GM13976 (cell line): ENCODE data around the gene GYG2.
A peak's percentile ranks its signal among the peaks of the same experiment; 100 is the strongest.

Experiments
- DNase-seq: peaks from one replicate; pipeline ENCODE4 v3.0.0; 2012; ENCODE audit warnings: low spot score
- CTCF ChIP-seq: IDR thresholded peaks from 2 replicates; pipeline ENCODE4 v1.5.1; 2012; ENCODE audit warnings: borderline replicate concordance, mild to moderate bottlenecking; ENCODE audit not compliant: insufficient read depth; ENCODE audit errors: extremely low read depth, missing control alignments, control extremely low read depth
- in situ Hi-C: fragments of 300-500 bp; cut with MboI; formaldehyde crosslinking; loops from one replicate; pipeline ENCODE4 v1.12.0; 2022; ENCODE audit warnings: low sequenced_read_pairs, mixed read lengths, inconsistent platforms; ENCODE audit not compliant: unreplicated experiment

The GYG2 gene

GRCh38 chrX:2870650-2871049, 41.9 kb downstream of the GYG2 start:
- no peak for DNase-seq
- in situ Hi-C loops = no loop called here
- no peak for TF ChIP-seq CTCF

GRCh38 chrX:2871831-2872230, 43.1 kb downstream of the GYG2 start:
- in situ Hi-C loops = no loop called here
- no peak for DNase-seq
- TF ChIP-seq CTCF = no peak

GRCh38 chrX:2872671-2873277, 44.0 kb downstream of the GYG2 start:
- no peak for TF ChIP-seq CTCF
- no peak for DNase-seq
- in situ Hi-C loops = no loop called here

GRCh38 chrX:2874222-2875135, 45.7 kb downstream of the GYG2 start:
- DNase-seq = no peak
- in situ Hi-C loops = no loop called here
- TF ChIP-seq CTCF = no peak

GRCh38 chrX:2875136-2875481, 46.4 kb downstream of the GYG2 start:
- no peak for TF ChIP-seq CTCF
- in situ Hi-C loops = no loop called here
- DNase-seq = no peak

GRCh38 chrX:2875798-2876399, 47.2 kb downstream of the GYG2 start:
- no peak for DNase-seq
- in situ Hi-C loops = no loop called here
- TF ChIP-seq CTCF = peak; percentile 5
